Measurements from ENCODE around the gene XPNPEP1. TPM values are rescaled to one million over a fixed set of nuclear protein-coding genes. Genes with fewer than 3 reads are reported as not detected.

The XPNPEP1 gene
- 45.2 TPM for total RNA-seq
- long read RNA-seq, transcript XPNPEP1-218 (21 exons, 2,539 nt) = major isoform, 46 of 81 reads
- long read RNA-seq, partial matches to known transcripts = 11 of 81 reads
- long read RNA-seq, other reads (novel, unspliced or antisense) = 23 of 81 reads

GRCh38 chr10:109922976-109923921 is at the start of gene XPNPEP1:
XPNPEP1 (minus strand) TSS chr10:109923511; CDS start chr10:109923433, 78 bp downstream.
- intact Hi-C loops (cut with DNase I) = no loop called here
- ATAC-seq = peak; percentile 99
- no peaks in the 10 kb centered on the region for H3K9me3 ChIP-seq
- H3K27ac ChIP-seq = peak within 1 kb of the TSS; percentile 89
- DNase-seq = peak; percentile 94
- H3K27me3 ChIP-seq = no peaks in the 10 kb centered on the region
- H3K36me3 ChIP-seq = no peaks in the 10 kb centered on the region
- H3K4me1 ChIP-seq = peaks cover 17% of the 10 kb centered on the region
- peak within 1 kb of the TSS; percentile 86 for H3K4me3 ChIP-seq
- no peak for TF ChIP-seq CTCF (IDR thresholded peaks at IDR 0.05)

- Histone ChIP-seq H3K4me3 (no peak overlapping the region), H3K36me3 (no peaks in the 10 kb centered on the region), H3K4me1 (peaks cover 6% of the 10 kb centered on the region), H3K9me3 (no peaks in the 10 kb centered on the region), H3K27ac (no peak overlapping the region), H3K27me3 (no peaks in the 10 kb centered on the region)
- no peak for ATAC-seq
- TF ChIP-seq CTCF (IDR thresholded peaks at IDR 0.05) = no peak
- intact Hi-C loops (cut with DNase I) = no loop called here
- no peak for DNase-seq
Measured at GRCh38 chr10:109972372-109973001, 49.2 kb upstream of the XPNPEP1 start.

GRCh38 chr10:109971634-109972033 is 48.3 kb upstream of the XPNPEP1 start:
- H3K27ac ChIP-seq = no peak overlapping the region
- H3K27me3 ChIP-seq = no peaks in the 10 kb centered on the region
- no peaks in the 10 kb centered on the region for H3K9me3 ChIP-seq
- peaks cover 12% of the 10 kb centered on the region for H3K4me1 ChIP-seq
- no peaks in the 10 kb centered on the region for H3K36me3 ChIP-seq
- intact Hi-C loops (cut with DNase I) = no loop called here
- TF ChIP-seq CTCF (IDR thresholded peaks at IDR 0.05) = no peak
- ATAC-seq (no peak), DNase-seq (no peak)
- no peak overlapping the region for H3K4me3 ChIP-seq

- Histone ChIP-seq H3K4me1 (peaks cover 20% of the 10 kb centered on the region), H3K27me3 (no peaks in the 10 kb centered on the region), H3K36me3 (no peaks in the 10 kb centered on the region), H3K27ac (no peak overlapping the region), H3K4me3 (no peak overlapping the region), H3K9me3 (no peaks in the 10 kb centered on the region)
- ATAC-seq = no peak
- no peak for TF ChIP-seq CTCF (IDR thresholded peaks at IDR 0.05)
- intact Hi-C loops (cut with DNase I) = no loop called here
- DNase-seq = no peak
Measured at GRCh38 chr10:109969760-109970346, 46.5 kb upstream of the XPNPEP1 start.

GRCh38 chr10:109968953-109969759 is 45.8 kb upstream of the XPNPEP1 start:
- intact Hi-C loops (cut with DNase I) = no loop called here
- peaks cover 20% of the 10 kb centered on the region for H3K4me1 ChIP-seq
- no peak overlapping the region for H3K27ac ChIP-seq
- no peak for TF ChIP-seq CTCF (IDR thresholded peaks at IDR 0.05)
- H3K9me3 ChIP-seq = no peaks in the 10 kb centered on the region
- DNase-seq (no peak), ATAC-seq (no peak)
- H3K36me3 ChIP-seq = no peaks in the 10 kb centered on the region
- H3K27me3 ChIP-seq = no peaks in the 10 kb centered on the region
- no peak overlapping the region for H3K4me3 ChIP-seq

Data from upper lobe of right lung (tissue), 1 donor.